Adrenal gland (tissue), 5 donors: ENCODE data around the gene PHF11.

Experiments used
- POLR2A ChIP-seq, 2 donors: fragments of 450-650 bp; IDR thresholded peaks; one replicate each; pipeline ENCODE4 v1.6.1; 2017; ENCODE audit warnings: antibody characterized with exemption in 2 of 2, mild to moderate bottlenecking in 2 of 2, moderate library complexity in 1 of 2
- TF ChIP-seq, protein P1 (sequence below), 6 experiments: fragments of 450-650 bp in 4 of 6; fragments of 200-600 bp in 2 of 6; sonication (generic) in 1 of 6; IDR thresholded peaks; 1 replicate in 5 of 6; 2 replicates in 1 of 6; pipeline versions ENCODE4 v1.5.1 to v1.8.0; 2016 to 2021; ENCODE audit warnings: antibody characterized with exemption in 6 of 6, mild to moderate bottlenecking in 2 of 6, moderate library complexity in 1 of 6
- donor health status: DM: no; HTN: no; CAD: no.

DNA sequence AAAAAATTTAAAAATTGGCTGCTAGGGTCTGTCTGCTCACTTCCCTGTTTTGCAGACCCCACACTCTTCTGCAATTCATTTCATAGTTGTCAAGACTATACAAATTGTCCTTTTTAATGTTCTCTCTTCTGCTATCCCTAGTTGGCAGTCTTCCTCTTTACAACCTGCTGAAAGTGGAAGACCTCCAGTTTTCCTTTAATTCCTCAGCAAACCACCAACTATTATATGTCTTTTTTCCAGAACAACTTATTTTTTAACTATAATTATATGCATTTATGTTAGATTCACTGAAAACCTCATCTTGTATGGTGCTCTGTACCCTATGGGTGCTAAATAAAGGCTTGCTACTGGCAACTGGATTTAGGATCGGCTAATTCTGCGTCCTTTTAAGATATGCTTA lies 1.1 kb upstream of the PHF11 start:
- TF ChIP-seq, protein P1, sequence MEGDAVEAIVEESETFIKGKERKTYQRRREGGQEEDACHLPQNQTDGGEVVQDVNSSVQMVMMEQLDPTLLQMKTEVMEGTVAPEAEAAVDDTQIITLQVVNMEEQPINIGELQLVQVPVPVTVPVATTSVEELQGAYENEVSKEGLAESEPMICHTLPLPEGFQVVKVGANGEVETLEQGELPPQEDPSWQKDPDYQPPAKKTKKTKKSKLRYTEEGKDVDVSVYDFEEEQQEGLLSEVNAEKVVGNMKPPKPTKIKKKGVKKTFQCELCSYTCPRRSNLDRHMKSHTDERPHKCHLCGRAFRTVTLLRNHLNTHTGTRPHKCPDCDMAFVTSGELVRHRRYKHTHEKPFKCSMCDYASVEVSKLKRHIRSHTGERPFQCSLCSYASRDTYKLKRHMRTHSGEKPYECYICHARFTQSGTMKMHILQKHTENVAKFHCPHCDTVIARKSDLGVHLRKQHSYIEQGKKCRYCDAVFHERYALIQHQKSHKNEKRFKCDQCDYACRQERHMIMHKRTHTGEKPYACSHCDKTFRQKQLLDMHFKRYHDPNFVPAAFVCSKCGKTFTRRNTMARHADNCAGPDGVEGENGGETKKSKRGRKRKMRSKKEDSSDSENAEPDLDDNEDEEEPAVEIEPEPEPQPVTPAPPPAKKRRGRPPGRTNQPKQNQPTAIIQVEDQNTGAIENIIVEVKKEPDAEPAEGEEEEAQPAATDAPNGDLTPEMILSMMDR (IDR thresholded peaks at IDR 0.05) = no peak
- TF ChIP-seq POLR2A (IDR thresholded peaks at IDR 0.05) = no peak
